Cardiac fibroblast (primary cell): ENCODE measurements around the gene PARP1.

Source experiments
- DNase-seq, 2 donors: peaks; one replicate each; pipeline versions ENCODE4 v3.0.0 to v3.0.0-alpha.2; 2010; ENCODE audit warnings: low read depth in 2 of 2
- H3K4me3 ChIP-seq, 2 donors: replicated peaks in 1 of 2; 1 replicate in 1 of 2; 2 replicates in 1 of 2; pipeline ENCODE4 v1.5.1; 2011; ENCODE audit warnings: low read depth in 2 of 2, low read length in 2 of 2, mild to moderate bottlenecking in 2 of 2, moderate library complexity in 1 of 2
- TF ChIP-seq, protein P1 (sequence below): IDR thresholded peaks from one replicate; pipeline ENCODE4 v1.5.1; 2011; ENCODE audit warnings: low read depth, mild to moderate bottlenecking, low read length, inconsistent platforms

The PARP1 gene

DNA sequence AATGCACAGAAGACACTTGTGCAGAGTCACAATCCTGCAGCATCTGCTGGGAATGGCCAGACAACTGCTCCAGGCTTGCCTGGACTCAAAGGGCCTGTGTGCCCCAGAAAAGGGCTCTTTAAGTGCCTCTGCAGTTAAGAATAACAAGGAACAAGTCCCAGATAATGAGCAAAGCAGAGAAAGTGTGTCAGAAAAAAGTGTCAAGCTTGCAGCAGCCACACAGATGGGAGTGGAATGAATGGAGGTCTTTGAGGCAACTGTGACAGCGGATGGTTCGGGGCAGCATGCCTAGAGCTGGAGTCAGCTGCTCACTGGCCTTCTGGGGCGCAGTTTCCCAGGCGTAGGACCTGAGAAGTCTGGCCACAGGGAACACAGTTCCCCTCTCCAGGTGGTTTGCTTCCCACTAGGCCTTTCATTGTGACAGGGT is 5.1 kb downstream of the PARP1 start:
- DNase-seq, result no peak
- H3K4me3 ChIP-seq, result no peak overlapping the region
- TF ChIP-seq, protein P1, sequence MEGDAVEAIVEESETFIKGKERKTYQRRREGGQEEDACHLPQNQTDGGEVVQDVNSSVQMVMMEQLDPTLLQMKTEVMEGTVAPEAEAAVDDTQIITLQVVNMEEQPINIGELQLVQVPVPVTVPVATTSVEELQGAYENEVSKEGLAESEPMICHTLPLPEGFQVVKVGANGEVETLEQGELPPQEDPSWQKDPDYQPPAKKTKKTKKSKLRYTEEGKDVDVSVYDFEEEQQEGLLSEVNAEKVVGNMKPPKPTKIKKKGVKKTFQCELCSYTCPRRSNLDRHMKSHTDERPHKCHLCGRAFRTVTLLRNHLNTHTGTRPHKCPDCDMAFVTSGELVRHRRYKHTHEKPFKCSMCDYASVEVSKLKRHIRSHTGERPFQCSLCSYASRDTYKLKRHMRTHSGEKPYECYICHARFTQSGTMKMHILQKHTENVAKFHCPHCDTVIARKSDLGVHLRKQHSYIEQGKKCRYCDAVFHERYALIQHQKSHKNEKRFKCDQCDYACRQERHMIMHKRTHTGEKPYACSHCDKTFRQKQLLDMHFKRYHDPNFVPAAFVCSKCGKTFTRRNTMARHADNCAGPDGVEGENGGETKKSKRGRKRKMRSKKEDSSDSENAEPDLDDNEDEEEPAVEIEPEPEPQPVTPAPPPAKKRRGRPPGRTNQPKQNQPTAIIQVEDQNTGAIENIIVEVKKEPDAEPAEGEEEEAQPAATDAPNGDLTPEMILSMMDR, result no peak

DNA sequence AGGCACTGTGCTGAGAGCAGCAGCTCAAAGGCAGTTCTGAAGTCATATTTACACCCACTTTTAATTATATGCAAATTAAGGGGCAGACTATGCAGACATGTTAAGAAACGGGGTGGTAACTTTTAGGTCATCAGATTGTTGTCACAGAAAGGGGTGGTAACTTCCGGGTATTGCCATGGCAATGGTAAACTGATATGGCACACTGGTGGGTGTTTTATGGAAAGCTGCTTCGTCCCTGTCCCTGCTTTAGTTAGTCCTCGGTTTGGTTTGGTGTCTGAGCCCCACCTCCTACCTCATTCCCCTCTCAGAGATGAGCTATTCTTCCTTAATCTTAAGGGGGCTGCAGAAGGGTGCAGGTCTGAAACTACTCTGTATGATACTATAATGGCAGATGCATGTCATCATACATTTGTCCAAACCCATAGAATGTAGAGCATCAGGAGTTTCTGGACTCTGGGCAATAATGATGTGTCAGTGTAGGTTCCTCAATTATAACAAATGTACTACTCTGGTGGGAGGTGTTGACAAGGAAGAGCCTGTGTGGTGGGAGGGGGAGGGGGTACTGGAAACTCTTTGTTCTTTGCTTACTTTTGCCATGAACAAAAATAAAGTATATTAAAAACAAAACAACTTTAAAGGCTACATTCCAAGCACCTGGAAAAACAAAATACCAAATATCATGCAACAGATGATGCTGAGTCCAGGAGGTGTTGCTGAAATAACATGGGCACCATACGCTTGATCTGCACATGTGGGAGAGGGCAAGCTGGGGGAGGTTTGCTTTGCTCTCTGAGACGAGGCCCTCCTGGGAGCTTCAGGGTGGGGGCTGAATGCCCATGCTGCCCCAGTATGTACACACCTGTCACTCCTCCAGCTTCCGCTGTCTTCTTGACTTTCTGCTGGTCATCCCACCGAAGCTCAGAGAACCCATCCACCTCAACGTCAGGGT is 6.3 kb downstream of the PARP1 start:
- TF ChIP-seq, protein P1, result no peak
- DNase-seq, result no peak
- no peak overlapping the region for H3K4me3 ChIP-seq

DNA sequence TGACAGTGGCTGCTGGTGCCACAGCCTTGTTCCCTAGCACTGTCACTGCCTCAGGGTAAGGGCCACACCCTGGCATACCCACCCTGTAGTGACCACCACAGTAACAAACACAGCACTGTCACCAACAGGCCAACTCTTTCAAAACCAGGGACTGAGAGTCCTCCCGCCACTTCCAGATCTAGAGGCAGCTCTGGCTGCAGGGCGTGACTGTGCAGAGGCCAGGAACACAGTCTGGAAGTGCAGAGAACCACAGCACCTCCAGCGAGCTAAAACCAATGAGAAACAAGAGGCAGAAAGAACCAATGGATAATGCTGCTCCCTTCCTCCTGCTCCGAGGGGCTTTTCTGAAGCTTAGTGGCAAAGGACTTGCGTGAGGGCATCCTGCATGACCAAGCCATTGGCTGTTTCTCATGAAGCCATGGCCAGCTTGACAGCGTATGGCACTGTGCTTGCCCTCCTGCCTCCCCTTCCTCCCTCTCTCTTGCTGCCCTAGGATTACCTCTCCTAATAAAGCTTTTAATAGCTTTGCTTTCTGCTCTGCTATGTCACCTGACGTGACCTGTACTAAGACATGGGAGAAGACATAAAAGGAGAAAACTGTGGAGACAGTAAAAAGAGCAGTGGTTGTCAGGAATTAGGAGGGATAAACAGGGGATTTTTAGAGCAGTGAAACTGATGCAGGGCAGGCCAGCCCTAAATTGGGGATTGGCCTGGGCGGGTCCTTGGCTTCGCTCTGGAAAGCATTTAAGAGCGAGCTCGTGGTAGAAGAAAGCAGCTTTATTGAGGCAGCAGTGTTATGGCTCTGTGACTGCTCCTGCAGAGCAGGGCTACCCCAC is 7.2 kb downstream of the PARP1 start:
- no peak overlapping the region for H3K4me3 ChIP-seq
- TF ChIP-seq, protein P1, result no peak
- DNase-seq, result no peak

DNA sequence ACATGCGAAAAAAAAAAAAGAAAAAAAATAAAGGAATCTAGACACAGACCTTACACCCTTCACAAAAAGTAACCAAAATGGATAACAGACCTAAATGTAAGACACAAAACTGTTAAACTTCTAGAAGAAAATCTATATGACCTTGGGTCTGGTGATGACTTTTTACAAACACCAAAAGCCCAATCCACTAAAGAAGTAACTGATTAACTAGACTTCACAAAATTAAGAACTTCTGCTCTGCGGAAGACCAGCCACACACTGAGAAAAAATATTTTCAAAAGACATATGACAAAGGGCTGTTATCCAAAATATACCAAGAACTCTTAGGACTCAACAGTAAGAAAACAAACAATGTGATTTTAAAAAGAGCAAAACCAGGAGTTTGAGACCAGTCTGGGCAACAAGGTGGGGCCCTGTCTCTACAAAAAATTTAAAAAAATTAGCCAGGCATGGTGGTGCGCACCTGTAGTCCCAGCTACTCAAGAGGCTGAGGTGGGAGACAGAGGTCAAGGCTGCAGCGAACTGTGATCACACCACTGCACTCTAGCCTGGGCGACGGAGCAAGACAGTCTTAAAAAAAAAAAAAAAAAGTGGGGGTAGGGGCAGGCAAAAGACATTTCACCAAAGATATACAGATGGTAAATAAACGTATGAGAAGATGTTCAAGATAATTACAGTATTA is 9.8 kb downstream of the PARP1 start:
- DNase-seq, result no peak
- TF ChIP-seq, protein P1, result no peak
- no peak overlapping the region for H3K4me3 ChIP-seq

DNA sequence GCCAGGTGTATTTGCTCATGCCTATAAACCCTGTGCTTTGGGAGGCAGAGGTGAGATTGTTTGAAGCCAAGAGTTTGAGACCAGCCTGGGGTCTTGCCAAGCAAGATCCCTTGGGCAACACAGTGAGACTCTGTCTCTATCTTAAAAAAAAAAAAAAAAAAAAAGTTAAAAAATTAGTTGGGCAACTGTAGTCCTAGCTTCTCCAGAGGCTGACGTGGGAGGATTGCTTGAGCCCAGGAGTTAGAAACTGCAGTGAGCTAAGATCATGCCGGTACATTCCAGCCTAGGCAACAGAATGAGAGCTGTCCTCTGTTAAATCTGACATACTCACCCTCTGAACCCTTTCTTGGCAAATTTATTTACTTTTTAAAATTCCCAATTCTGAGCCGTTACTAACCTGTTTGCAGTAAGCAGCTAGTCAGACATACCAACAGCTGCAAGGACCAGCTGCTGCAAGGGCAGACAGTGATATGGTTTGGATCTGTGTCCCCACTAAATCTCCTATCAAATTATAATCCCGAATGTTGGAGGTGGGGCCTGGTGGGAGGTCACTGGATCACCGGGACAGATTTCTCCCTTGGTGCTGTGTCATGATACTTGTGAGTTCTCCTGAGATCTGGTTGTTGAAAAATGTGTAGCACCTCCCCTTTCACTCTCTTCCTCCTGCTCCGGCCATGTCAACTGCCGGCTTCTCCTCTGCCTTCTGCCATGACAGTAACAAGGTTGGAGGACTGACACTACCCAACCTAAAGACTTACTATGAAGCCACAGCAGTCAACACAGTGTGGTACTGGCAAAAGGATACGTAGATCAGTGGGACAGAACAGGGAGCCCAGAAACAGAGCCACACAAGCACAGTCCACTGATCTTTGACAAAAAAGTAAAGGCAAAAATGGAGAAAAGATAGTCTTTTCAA is 10.6 kb downstream of the PARP1 start:
- TF ChIP-seq, protein P1, result no peak
- no peak overlapping the region for H3K4me3 ChIP-seq
- DNase-seq, result peak; percentile 18 to 54
